ENCODE data around the gene REC8.

REC8 gene

DNA sequence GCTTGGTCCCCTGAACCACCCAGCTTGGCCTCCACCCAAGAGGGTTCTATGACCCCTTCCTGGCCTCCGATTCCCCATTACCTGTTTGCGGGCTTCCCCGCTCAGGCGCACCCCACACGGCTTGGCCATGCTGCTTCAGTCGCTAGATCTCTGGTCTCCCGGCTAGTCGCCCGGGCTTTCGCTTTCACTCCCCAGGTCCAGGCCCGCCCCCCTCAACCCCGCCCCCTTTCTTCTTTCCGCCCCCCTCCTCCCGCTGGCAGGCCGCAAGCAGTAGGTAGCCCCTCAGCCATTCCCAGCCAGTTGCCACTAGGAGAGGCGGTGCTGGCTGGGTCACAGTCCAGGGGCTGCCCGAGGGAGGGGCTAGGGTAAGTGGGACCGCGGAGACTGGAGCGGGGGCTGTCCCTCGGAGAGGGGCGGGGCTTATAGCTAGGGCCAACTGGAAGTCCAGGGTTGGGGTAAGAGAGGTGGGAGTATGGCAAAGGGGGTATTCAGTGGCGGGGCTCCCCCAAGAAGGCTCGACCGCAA is 25.4 kb upstream of the REC8 start, which contains the start of gene PSME2:
Gene PSME2 (minus strand): TSS at position 158 of the 525 bp plus-strand sequence. CDS start 29 bp downstream, at position 129.
- H3F3A ChIP-seq (ENCODE audit: insufficient read depth): peaks cover 10% of the 10 kb centered on the region; the same call in 1 of the 2 replicates
- H3K4me3 ChIP-seq (ENCODE audit: insufficient read depth, low read length, poor library complexity, severe bottlenecking): peak within 1 kb of the TSS; percentile 95
- peak within 1 kb of the TSS; percentile 91 for H3K9ac ChIP-seq (ENCODE audit: low read length)
- no peaks in the 10 kb centered on the region for H4K20me1 ChIP-seq (ENCODE audit: low read depth, low read length)
- H2AFZ ChIP-seq (ENCODE audit: low read depth, low read length, severe bottlenecking): peak within 1 kb of the TSS; percentile 31
- H3K9me2 ChIP-seq (replicated peaks; ENCODE audit: insufficient read depth, low read length): no peaks in the 10 kb centered on the region
- H3K9me3 ChIP-seq (ENCODE audit: insufficient read depth, low read length): no peaks in the 10 kb centered on the region
- no peak for TF ChIP-seq CTCF (IDR thresholded peaks at IDR 0.05; ENCODE audit: insufficient read depth, low read length, poor library complexity, severe bottlenecking)
- no peak for TF ChIP-seq EZH2phosphoT487 (conservative IDR thresholded peaks at IDR 0.05; ENCODE audit: low read length)
- H3K4me2 ChIP-seq (ENCODE audit: low read depth, low read length, poor library complexity, severe bottlenecking): peak within 1 kb of the TSS; percentile 96
- 0 out of 2 replicates have a peak, but pooled peaks cover 6% of the 10 kb centered on the region for H3K36me3 ChIP-seq (ENCODE audit: low read length)
- H3K27ac ChIP-seq (ENCODE audit: low read depth, low read length): peak within 1 kb of the TSS; percentile 81
- no peaks in the 10 kb centered on the region for H3K27me3 ChIP-seq (ENCODE audit: low read length)
- H3K79me2 ChIP-seq (ENCODE audit: insufficient read depth, low read length): peaks cover 26% of the 10 kb centered on the region

DNA sequence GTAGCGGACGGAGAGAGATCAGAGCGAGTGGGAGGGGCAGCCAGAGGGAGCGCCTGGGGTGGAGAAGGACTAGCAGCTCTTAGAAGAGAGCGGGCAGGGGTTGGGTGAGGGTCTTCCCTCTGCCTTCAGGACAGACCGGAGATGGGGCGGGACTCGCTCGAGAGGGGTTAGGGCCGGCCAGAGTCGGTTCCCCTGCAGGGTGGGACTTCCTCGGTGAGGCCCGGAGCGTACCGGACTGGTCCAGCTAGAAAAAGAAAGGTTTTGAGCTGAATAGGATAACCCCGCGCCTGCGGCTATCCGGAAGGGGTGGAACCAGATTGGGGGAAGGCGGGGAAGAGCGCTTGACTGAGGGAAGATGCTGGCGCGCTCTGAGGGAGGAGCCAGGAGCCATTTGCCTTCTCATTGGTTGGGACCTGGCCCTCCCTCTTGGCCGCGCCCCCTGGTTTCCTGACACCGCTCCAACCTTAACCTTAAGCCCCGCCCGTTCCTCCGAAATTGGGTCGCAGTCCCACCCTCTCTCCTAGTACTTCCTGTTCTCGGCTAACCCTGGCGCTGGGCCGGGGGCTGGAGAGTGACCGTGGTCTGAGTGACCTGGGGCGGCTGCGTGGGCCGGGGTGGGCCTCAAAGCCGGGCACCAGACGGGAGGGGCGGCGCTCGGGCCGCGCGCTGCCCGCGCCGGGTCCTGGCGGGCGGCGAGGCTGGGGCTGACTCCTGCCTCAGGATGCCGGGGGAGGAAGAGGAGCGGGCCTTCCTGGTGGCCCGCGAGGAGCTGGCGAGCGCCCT is 24.7 kb upstream of the REC8 start, which contains the start of gene RNF31:
Gene RNF31 (plus strand): TSS at position 521 of the 783 bp plus-strand sequence. CDS start 201 bp downstream, at position 722.
- Histone ChIP-seq H3K27ac (ENCODE audit: low read depth, low read length) (peak within 1 kb of the TSS; percentile 81), H3K27me3 (ENCODE audit: low read length) (no peaks in the 10 kb centered on the region), H3K9ac (ENCODE audit: low read length) (peak within 1 kb of the TSS; percentile 91), H3K9me2 (replicated peaks; ENCODE audit: insufficient read depth, low read length) (no peaks in the 10 kb centered on the region), H2AFZ (ENCODE audit: low read depth, low read length, severe bottlenecking) (peak within 1 kb of the TSS; percentile 31), H4K20me1 (ENCODE audit: low read depth, low read length) (no peaks in the 10 kb centered on the region), H3K9me3 (ENCODE audit: insufficient read depth, low read length) (no peaks in the 10 kb centered on the region), H3K36me3 (ENCODE audit: low read length) (0 out of 2 replicates have a peak, but pooled peaks cover 6% of the 10 kb centered on the region), H3K4me3 (ENCODE audit: insufficient read depth, low read length, poor library complexity, severe bottlenecking) (peak within 1 kb of the TSS; percentile 95), H3K79me2 (ENCODE audit: insufficient read depth, low read length) (peaks cover 26% of the 10 kb centered on the region), H3K4me2 (ENCODE audit: low read depth, low read length, poor library complexity, severe bottlenecking) (peak within 1 kb of the TSS; percentile 96), H3F3A (ENCODE audit: insufficient read depth) (peaks cover 10% of the 10 kb centered on the region; the same call in 1 of the 2 replicates)
- TF ChIP-seq CTCF (IDR thresholded peaks at IDR 0.05; ENCODE audit: insufficient read depth, low read length, poor library complexity, severe bottlenecking) (no peak), EZH2phosphoT487 (conservative IDR thresholded peaks at IDR 0.05; ENCODE audit: low read length) (no peak)

GRCh38 chr14:24147761-24148428 is 24.0 kb upstream of the REC8 start:
- Histone ChIP-seq H3K9me2 (replicated peaks; ENCODE audit: insufficient read depth, low read length) (no peaks in the 10 kb centered on the region), H3K79me2 (ENCODE audit: insufficient read depth, low read length) (peaks cover 26% of the 10 kb centered on the region), H3K9ac (ENCODE audit: low read length) (peak overlapping the region; percentile 91), H2AFZ (ENCODE audit: low read depth, low read length, severe bottlenecking) (no peak overlapping the region), H4K20me1 (ENCODE audit: low read depth, low read length) (no peaks in the 10 kb centered on the region), H3K4me2 (ENCODE audit: low read depth, low read length, poor library complexity, severe bottlenecking) (peak overlapping the region; percentile 75), H3F3A (ENCODE audit: insufficient read depth) (peaks cover 10% of the 10 kb centered on the region; the same call in 1 of the 2 replicates), H3K27me3 (ENCODE audit: low read length) (no peaks in the 10 kb centered on the region), H3K4me3 (ENCODE audit: insufficient read depth, low read length, poor library complexity, severe bottlenecking) (peak overlapping the region; percentile 95), H3K27ac (ENCODE audit: low read depth, low read length) (peak overlapping the region; percentile 26), H3K36me3 (ENCODE audit: low read length) (0 out of 2 replicates have a peak, but pooled peaks cover 6% of the 10 kb centered on the region), H3K9me3 (ENCODE audit: insufficient read depth, low read length) (no peaks in the 10 kb centered on the region)
- no peak for TF ChIP-seq CTCF (IDR thresholded peaks at IDR 0.05; ENCODE audit: insufficient read depth, low read length, poor library complexity, severe bottlenecking)
- no peak for TF ChIP-seq EZH2phosphoT487 (conservative IDR thresholded peaks at IDR 0.05; ENCODE audit: low read length)
